ENCODE results near the gene KLHL17.

DNA sequence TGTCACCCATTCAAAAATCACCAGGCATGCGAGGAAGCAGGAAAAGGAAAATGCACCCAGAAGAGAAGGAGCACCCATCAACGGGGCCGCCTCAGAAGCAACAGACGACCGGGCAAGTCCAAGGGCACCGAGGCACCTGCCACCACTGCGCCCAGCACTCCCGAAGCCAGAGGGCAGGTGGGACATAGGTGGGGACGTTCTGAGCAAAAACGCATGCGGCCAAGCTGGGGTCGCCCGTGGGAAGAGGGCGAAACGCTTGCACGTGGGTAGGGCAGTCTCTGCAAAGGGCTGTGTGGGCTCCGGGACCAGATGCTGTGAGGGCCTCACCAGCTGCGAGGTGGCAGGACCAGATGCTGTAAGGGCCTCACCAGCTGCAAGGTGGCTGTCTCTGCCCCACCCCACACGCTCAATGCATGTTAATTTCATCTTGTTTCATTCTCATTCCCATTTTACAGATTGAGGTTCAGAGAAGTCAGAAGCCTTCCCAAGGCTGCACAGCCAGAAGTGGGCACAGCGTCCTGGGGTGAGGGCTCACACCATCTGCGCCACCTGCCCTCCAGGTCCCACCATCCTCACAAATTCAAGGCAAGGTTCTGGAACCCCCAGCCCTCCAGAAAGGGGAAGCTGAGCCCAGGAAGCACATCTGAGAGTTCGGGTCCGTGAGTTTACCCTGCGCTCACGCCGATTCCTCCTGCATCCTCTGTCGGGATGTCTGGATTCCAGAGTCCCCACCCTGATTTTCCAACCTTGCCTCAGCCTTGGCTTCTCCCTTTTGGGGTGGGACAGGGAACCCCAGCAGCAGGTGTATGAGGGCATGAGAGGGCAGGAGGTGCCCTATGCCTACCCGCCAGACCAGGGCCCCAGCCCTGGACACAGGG, 44.9 kb upstream of the KLHL17 start:
- no peak for TF ChIP-seq POLR2A (IDR thresholded peaks at IDR 0.05; ENCODE audit: low read length)
- TF ChIP-seq GATA1 (IDR thresholded peaks at IDR 0.05; ENCODE audit: low read depth, low read length), result no peak

Data from erythroblast (primary cell).